KBM-7 (cell line): ENCODE measurements around the gene CD1B.
"Not testable (repeated sequence)": the region's sequence is repeated elsewhere in the genome, so short reads cannot be mapped to it uniquely, and the experiment has no call there.

Experiments used
- DNase-seq: peaks from one replicate; pipeline ENCODE4 v3.0.0-alpha.2; 2015
- in situ Hi-C: fragments of 300-500 bp; cut with MboI; formaldehyde crosslinking; loops from 2 replicates; pipeline ENCODE4 v1.14.3; 2020; ENCODE audit warnings: low sequenced_read_pairs, low pct_unique_long_range_greater_than_20kb, mixed read lengths

CD1B gene

DNA sequence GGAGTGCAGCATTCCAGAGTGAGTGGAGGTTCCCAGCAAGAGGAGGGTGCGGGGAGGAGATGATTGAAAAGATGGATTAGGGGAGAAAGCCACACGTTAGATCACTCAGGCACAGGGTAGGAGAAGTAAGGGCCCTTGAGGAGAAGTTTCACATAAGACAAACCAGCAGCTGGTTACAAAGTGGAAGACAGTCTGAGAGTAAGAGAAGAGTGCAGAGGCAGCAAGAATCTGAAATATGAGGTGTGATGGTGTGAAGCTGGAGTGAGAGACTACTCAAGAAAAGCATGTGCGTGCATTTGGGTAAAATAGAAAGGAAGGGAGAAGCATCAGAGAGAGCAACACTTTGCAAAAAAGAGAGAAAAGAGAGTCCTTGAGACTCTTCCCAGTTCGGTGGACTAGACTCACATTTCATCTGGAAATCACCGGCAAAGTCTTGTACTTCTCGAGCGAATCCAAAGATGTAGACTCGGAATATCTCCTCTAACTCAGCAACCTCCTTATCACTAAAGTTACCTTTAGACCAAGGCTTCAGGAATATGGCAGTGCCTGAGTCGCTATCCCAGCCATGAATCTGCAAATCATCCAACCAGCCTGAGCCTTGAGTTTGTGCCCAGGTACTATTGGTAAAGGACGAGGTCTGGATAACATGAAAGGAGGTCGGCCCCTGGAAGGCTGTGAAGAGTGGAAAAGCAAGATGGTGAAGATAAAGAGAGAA is 783 bp downstream of the CD1B start:
- DNase-seq, result no peak
- in situ Hi-C loops, result no loop called here

GRCh38 chr1:158329733-158330132 is 1.6 kb downstream of the CD1B start:
- in situ Hi-C loops, result no loop called here
- peak; percentile 13 for DNase-seq

- in situ Hi-C loops, result no loop called here
- no peak for DNase-seq
Measured at GRCh38 chr1:158329300-158329699, 2.0 kb downstream of the CD1B start.

GRCh38 chr1:158328426-158328825 is 2.9 kb downstream of the CD1B start:
- no peak for DNase-seq
- in situ Hi-C loops, result no loop called here

DNA sequence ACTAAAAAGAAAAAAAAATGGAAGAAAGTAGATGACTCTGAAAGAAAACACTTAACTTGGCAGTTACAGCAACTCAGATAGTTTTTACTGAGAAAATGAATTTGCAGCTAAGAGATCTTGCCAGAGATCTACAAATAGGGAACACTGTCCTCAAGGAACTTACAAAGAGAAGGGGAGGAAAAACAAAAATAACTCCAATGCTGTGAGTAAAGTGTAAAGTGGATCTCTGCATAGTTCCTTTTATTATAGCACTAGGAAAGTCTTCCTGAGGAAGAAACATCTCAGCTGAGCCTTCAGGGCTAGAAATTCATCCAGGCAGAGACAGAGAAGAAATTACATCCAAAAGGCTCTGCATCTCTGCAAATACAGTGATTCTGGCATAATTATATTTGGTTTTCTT is 3.9 kb downstream of the CD1B start:
- no peak for DNase-seq
- in situ Hi-C loops, result no loop called here

- in situ Hi-C loops, result no loop called here
- no peak for DNase-seq
Measured at GRCh38 chr1:158324395-158324794, 6.9 kb downstream of the CD1B start.

- DNase-seq, result no peak
- in situ Hi-C loops, result no loop called here
Measured at GRCh38 chr1:158323866-158324265, 7.5 kb downstream of the CD1B start.

DNA sequence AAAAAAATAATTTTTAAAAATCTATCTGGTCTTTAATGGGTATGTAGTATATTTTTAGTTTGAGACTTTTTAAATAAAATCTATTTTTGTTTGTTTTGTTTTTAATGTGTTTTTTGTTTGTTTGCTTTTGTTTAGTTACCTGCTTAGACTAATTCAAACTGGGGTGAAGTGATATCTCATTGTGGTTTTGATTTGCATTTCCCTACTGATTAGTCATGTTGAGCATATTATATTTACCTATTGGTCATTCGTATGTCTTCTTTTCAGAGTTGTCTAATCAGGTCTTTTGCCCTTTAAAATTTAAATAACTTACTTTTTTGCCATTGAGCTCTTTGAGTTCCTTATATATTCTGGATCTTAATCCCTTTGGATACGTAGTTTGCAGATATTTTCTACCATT is 20.3 kb downstream of the CD1B start:
- DNase-seq, result no peak
- in situ Hi-C loops, result no loop called here

GRCh38 chr1:158310623-158311022 is 20.7 kb downstream of the CD1B start:
- no peak for DNase-seq
- in situ Hi-C loops, result no loop called here

GRCh38 chr1:158295791-158296190 is 35.5 kb downstream of the CD1B start:
- DNase-seq, result no peak
- in situ Hi-C loops, result no loop called here

DNA sequence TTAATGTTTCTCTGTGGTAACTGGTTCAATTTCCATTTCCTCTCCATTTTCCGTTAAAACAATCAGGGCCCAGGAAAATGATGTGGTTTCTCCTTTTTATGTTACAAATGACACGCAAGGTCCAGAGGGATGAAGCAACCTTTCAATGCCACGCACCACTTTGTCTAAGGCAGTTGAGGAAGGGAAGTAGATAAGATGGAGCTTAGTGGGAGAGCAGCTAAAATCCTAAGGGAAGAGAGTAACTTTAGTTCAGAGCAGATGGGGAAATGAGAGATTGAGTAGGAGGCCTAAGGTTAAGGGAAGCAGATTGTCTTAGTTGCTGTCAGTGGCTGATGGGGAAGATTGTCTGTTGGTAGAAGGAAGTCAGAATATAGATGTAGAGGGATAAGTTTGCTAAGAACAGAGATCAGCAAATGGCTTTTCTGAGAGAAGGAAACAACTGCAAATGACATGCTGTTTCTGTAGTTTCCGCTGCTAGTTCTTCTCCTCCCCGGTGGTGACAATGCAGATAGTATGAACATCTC is 40.9 kb downstream of the CD1B start:
- in situ Hi-C loops, result no loop called here
- DNase-seq, result no peak

DNA sequence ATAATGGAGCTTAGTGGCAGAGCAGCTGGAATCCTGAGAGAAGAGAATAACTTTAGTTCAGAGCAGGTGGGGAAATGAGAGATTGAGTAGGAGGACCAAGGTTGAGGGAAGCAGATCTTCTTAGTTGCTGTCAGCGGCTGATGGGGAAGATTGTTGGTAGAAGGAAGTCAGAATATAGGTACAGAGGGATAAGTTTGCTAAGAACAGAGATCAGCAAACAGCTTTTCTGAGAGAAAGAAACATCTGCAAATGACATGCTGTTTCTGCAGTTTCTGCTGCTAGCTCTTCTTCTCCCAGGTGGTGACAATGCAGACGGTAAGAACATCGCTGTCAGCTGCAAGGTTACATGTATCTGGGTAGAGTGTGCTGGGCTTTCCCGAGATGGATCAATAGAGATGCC is 41.5 kb downstream of the CD1B start, which contains the start of gene CD1C:
CD1C (plus strand) TSS at position 113 of the 400 bp plus-strand sequence; CDS start at position 255, 142 bp downstream.
- no peak for DNase-seq
- in situ Hi-C loops, result no loop called here

DNA sequence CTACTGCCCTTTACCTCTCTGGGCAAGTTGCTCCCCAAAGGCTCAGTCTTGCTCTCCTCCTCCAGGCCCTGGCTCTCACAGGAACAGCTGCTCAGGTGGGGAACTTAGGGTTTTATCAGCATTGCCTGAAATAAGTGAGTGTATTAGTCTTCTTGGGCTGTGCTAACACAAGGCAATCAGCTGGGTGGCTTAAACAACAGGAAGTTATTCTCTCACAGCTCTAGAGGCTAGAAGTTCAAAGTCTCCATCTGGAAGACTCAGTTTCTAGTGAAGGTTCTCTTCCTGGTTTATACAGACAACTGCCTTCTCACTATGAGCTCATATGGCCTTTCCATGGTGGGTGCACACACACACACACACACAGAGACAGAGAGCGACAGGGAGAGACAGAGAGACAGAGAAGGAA is 44.4 kb downstream of the CD1B start:
- DNase-seq, result no peak
- in situ Hi-C loops, result no loop called here

- in situ Hi-C loops, result no loop called here
- no peak for DNase-seq
Measured at GRCh38 chr1:158286487-158286886, 44.8 kb downstream of the CD1B start.

DNA sequence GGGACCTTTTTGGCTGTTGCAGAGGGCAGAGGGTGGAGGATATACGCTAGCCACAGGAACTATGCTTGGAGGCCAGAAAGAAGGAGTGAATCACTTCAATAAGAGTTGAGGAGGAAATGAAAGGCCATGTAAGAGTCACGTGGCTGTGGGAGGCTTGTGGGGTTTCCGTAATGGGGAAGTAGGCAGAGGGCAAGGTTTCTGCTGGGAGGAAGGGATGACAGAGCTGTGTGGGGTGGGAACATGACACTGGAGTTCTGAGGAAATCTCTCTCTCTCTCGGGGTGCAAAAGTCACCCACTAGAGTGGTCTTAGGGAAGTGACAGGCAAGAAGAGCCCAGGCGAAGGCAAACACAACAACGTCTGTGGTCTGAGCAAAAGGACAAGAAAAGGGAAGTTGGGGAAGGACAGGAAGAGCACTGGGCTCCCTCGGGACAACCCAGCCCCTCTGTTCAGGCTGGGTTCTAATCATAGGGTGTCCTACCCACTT is 45.5 kb downstream of the CD1B start:
- in situ Hi-C loops, result no loop called here
- peak; percentile 94 for DNase-seq

DNA sequence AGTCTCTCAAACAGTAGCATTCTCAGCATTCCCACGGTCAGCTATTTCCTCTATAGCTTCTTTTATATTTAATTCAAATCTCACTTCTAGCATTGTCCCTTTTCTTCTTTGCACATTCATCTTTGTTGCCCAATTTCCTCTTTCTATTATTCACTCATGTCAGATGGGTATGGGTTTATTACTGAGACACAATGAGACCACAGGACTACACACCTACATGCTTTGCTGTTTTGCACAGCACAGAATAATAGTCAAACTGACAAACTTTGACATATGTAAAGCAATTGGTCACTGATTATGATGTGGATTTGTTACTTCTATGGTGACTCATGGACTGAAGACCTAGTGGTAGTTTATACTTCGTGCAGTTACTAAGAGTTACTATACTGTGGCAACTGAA is 47.4 kb downstream of the CD1B start:
- DNase-seq, result peak; percentile 7
- in situ Hi-C loops, result no loop called here

DNA sequence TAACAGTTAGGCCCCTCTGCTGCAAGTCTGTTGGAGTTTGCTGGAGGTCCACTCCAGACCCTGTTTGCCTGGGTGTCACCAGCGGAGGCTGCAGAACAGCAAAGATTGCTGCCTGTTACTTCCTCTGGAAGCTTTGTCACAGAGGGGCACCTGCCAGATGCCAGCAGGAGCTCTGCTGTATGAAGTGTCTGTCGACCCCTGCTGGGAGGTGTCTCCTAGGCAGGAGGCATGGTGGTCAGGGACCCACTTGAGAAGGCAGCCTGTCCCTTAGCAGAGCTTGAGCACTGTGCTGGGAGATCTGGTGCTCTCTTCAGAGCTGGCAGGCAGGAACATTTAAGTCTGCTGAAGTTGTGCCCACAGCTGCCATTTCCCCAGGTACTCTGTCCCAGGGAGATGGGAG is 48.9 kb downstream of the CD1B start:
- DNase-seq, in situ Hi-C loops: not testable (repeated sequence)
